GM10248 (cell line): ENCODE results near the gene ZMYM4.
A peak's percentile ranks its signal among the peaks of the same experiment; 100 is the strongest.

Experiments used
- CTCF ChIA-PET: fragments of 300-600 bp; sonication (Branson Sonifier 250); formaldehyde crosslinking; extraction: SDS; loops from one replicate; lab custom pipeline; 2021; ENCODE audit warnings: antibody characterized with exemption; lab: Yijun Ruan, JAX
- POLR2A ChIA-PET: fragments of 350-650 bp; sonication (Branson Sonifier 250); formaldehyde crosslinking; extraction: SDS; loops from one replicate; lab custom pipeline; 2020; ENCODE audit warnings: antibody characterized with exemption; lab: Yijun Ruan, JAX
- DNase-seq: peaks from one replicate; pipeline ENCODE4 v3.0.0; 2012; ENCODE audit errors: extremely low spot score
- TF ChIP-seq, protein P1 (sequence below): IDR thresholded peaks from 2 replicates; pipeline ENCODE4 v1.5.1; 2012; ENCODE audit warnings: mild to moderate bottlenecking, low read depth; ENCODE audit errors: extremely low read depth, missing control alignments, control extremely low read depth

Gene ZMYM4

DNA sequence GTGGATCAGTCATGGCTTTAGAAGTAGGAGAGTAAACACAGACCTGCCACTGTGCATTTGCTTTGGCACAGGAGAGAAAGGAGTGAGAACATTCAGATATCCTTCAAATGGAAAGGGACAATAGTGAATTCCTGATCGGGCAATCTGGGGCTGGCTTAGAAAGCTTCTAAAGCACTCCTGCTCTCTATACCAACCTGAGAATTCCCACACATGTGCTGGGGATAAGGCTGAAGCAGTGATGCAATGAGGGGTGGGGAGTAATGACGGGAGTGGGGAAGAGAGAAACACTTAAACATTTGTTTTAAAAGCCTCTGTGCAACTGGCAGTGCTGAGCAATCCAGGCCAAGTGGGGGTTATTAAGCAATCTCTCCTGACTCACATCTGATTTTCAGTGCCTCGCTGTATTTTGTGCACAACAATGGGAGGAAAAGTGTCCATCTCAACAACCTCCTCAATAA lies 179.9 kb downstream of the ZMYM4 start:
- CTCF ChIA-PET = interaction anchor here (6.7 to 13.9 kb wide), 3 partner anchors 9 to 118 kb away, joined by 72 to 184 read pairs (median 110); no protein-coding TSS in a partner anchor
- TF ChIP-seq, protein P1, sequence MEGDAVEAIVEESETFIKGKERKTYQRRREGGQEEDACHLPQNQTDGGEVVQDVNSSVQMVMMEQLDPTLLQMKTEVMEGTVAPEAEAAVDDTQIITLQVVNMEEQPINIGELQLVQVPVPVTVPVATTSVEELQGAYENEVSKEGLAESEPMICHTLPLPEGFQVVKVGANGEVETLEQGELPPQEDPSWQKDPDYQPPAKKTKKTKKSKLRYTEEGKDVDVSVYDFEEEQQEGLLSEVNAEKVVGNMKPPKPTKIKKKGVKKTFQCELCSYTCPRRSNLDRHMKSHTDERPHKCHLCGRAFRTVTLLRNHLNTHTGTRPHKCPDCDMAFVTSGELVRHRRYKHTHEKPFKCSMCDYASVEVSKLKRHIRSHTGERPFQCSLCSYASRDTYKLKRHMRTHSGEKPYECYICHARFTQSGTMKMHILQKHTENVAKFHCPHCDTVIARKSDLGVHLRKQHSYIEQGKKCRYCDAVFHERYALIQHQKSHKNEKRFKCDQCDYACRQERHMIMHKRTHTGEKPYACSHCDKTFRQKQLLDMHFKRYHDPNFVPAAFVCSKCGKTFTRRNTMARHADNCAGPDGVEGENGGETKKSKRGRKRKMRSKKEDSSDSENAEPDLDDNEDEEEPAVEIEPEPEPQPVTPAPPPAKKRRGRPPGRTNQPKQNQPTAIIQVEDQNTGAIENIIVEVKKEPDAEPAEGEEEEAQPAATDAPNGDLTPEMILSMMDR = no peak
- POLR2A ChIA-PET = no interaction called here
- no peak for DNase-seq

DNA sequence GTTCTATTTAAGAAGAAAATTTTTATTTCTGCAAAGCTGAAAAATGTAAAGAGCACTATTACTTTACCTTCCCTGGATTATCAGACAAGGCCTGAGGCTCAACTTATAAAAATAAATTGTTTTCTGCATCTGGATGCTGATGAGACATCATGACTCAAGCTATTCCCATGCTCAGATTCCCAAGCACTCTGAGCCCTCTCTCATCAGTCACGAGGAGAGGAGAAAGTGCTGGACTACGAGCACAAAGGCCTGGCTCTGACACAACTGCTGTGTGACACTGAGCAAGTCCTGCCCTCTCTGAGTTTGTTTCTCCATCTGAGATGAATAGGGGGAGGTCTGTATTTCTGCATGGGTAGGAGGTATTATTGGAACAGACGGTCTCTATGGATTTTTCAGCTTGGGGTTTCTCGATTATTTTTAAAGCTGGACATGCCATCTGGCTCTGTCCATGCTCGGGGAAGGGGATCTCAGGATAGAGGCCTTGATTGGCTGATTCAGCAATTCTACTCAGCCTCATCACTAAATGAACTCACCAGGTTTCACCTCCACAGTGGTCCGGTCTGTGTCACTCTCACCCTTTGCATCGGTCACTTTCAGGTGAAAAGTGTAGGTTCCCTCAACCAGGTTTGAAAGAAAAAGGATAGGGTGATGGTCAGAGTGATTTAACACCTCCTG lies 181.0 kb downstream of the ZMYM4 start:
- TF ChIP-seq, protein P1 = no peak
- ChIA-PET POLR2A (interaction anchor here (0.6 kb wide), 1 partner anchor 370 kb away, joined by 3 read pairs; no protein-coding TSS in a partner anchor), CTCF (interaction anchor here (0.5 to 13.9 kb wide), 16 partner anchors 10 to 327 kb away, joined by 3 to 184 read pairs (median 16); partner anchors contain the start of genes KIAA0319L and NCDN)
- no peak for DNase-seq

DNA sequence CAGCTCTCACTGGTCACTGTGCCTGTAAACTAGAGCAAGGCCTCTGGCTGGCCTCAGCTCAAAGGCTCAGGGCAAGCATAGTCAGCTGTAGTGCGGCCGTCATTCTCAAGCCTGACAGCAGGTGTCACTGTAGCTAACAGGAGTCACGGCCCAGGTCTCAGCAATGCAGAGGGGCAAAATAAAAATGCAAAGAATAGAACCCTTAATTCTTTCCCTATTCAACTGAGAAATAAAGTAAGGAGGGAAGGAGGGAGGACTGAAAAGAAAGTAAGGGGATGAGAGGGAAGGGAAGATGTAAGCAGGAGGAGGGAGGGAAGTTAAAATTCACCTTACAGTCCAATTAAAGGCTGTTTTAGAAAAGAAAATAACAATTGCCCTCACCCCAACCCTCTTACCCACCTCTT lies 182.6 kb downstream of the ZMYM4 start:
- TF ChIP-seq, protein P1 = peak; percentile 92
- CTCF ChIA-PET = interaction anchor here (0.6 to 13.9 kb wide), 60 partner anchors 8 to 329 kb away, joined by 3 to 184 read pairs (median 5); partner anchors contain the start of genes CLSPN, KIAA0319L, NCDN and TFAP2E
- DNase-seq = peak; percentile 70
- POLR2A ChIA-PET = interaction anchor here (0.6 kb wide), 1 partner anchor 106 kb away, joined by 3 read pairs; the partner anchor contains the start of genes KIAA0319L and NCDN

DNA sequence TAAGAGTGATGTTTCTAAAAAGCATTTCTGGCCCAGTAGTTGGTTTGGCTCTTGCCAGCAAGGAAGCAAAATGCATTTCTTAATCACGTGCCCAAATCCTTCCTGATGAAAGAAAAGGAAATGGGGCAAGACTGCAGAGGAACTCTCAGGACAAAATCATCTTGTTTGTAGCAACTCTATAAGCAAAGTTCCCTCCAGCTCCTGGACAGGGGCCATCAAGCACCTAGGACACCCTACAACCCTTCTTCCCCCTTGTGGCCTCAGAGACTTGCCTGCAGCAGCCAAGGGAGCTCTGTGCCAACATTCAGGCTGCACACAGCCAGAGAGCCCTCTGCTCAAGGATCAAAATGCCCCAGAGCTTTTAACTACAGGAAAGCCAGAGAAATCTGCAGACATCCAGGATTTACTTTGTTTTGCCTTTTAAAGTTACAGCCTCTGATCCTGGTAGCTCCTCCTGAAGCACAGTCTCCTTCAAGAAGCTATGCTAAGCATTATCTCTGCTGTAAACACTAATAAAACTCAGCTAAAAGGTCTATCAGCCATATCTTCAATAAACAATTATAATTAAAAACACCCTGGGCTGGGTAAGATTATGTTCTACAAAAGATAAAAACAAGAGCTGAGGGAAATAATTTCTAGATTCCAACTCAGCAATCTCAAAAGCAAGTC lies 183.7 kb downstream of the ZMYM4 start:
- TF ChIP-seq, protein P1 = no peak
- ChIA-PET CTCF (interaction anchor here (0.7 to 13.9 kb wide), 40 partner anchors 7 to 327 kb away, joined by 3 to 184 read pairs (median 7); partner anchors contain the start of genes KIAA0319L, NCDN and TFAP2E), POLR2A (no interaction called here)
- DNase-seq = no peak

DNA sequence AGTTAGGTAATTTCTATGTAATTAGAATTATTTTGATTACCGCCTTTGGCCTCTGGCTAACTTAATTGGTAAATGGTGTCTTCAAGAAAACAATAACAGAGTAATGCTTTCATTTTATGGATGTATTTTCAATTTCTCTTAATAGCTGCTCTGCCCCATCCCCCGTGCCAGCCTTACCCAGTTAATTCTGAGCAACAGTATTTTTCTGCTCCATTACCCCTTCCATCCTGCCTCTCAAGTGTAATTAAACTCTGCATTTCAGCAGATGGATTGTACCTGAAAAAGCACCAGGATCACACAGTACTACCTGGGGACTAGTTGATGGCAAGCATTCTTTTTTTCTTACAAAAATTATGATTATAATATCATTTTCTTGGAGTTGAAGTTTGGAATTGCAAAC lies 184.5 kb downstream of the ZMYM4 start:
- DNase-seq = no peak
- POLR2A ChIA-PET = no interaction called here
- CTCF ChIA-PET = interaction anchor here (0.7 to 13.9 kb wide), 16 partner anchors 10 to 326 kb away, joined by 3 to 184 read pairs (median 16); partner anchors contain the start of genes KIAA0319L, NCDN and TFAP2E
- TF ChIP-seq, protein P1 = no peak

DNA sequence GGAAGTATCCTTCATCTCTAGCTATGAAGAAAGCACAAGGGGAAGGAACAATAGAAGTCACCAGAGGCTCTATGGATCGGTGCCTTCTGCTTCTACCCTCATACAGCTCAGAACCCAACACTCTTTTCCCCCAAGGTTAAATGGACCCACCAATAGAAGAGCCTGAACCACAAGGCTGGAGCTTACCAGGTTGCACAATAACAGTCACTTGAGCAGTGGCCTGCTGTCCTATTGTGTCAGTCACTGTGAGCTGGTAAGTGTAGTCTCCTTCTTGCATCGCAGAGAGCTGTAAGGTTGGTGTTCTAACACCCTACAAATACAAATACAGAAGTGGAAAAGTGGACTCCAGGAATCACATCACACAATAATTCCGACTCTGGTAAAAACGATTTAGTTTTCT lies 185.7 kb downstream of the ZMYM4 start:
- ChIA-PET POLR2A (interaction anchor here (0.8 kb wide), 1 partner anchor 261 kb away, joined by 3 read pairs; the partner anchor contains the start of gene SFPQ), CTCF (interaction anchor here (1.0 to 13.9 kb wide), 10 partner anchors 9 to 273 kb away, joined by 3 to 184 read pairs (median 6); partner anchors contain the start of genes KIAA0319L and NCDN)
- DNase-seq = no peak
- TF ChIP-seq, protein P1 = no peak
